SK-N-SH treated with all-trans-retinoic acid at 6 μM for 48 hours (cell line): ENCODE measurements around the gene ANKRD2.

Source experiments
- ATAC-seq: fragments of 200-7000 bp; cut with Tn5 transposase; 3 replicates; pipeline ENCODE4 v1.9.1; 2020; ENCODE audit warnings: mild to moderate bottlenecking, moderate library complexity
- ARNTL ChIP-seq: fragments of 450-650 bp; formaldehyde crosslinking; IDR thresholded peaks from 2 replicates; pipeline ENCODE4 v1.5.0; 2020; ENCODE audit warnings: low read depth, mild to moderate bottlenecking, moderate library complexity, borderline replicate concordance
- CREB5 ChIP-seq: fragments of 250-450 bp; sonication (Bioruptor Pico); IDR thresholded peaks from 2 replicates; pipeline ENCODE4 v1.5.1; 2020; ENCODE audit warnings: low read depth, mild to moderate bottlenecking, moderate library complexity
- CSDC2 ChIP-seq: fragments of 250-450 bp; sonication (Bioruptor Pico); IDR thresholded peaks from 2 replicates; pipeline ENCODE4 v1.5.0; 2020; ENCODE audit warnings: mild to moderate bottlenecking, moderate library complexity
- ESRRG ChIP-seq: fragments of 250-450 bp; sonication (Bioruptor Pico); IDR thresholded peaks from 2 replicates; pipeline ENCODE4 v1.6.1; 2021; ENCODE audit warnings: mild to moderate bottlenecking
- ISL1 ChIP-seq: fragments of 250-450 bp; sonication (Bioruptor Pico); IDR thresholded peaks from 2 replicates; pipeline ENCODE4 v2.1.2; 2022; ENCODE audit warnings: mild to moderate bottlenecking, moderate library complexity
- OSR1 ChIP-seq: fragments of 250-450 bp; sonication (Bioruptor Pico); IDR thresholded peaks from 2 replicates; pipeline ENCODE4 v1.8.0; 2022; ENCODE audit warnings: moderate library complexity, mild to moderate bottlenecking, inconsistent platforms
- PPARA ChIP-seq: fragments of 250-450 bp; sonication (Bioruptor Pico); IDR thresholded peaks from 2 replicates; pipeline ENCODE4 v1.5.0; 2020; ENCODE audit warnings: mild to moderate bottlenecking, borderline replicate concordance
- RARB ChIP-seq: fragments of 250-450 bp; sonication (Bioruptor Pico); IDR thresholded peaks from 2 replicates; pipeline ENCODE4 v1.8.0; 2021; ENCODE audit warnings: mild to moderate bottlenecking, moderate library complexity
- SNAI2 ChIP-seq: fragments of 250-450 bp; sonication (Bioruptor Pico); IDR thresholded peaks from 2 replicates; pipeline ENCODE4 v1.5.0; 2020; ENCODE audit warnings: mild to moderate bottlenecking, moderate library complexity
- TOX ChIP-seq: fragments of 250-450 bp; sonication (Bioruptor Pico); IDR thresholded peaks from 2 replicates; pipeline ENCODE4 v1.8.0; 2021; ENCODE audit warnings: mild to moderate bottlenecking, moderate library complexity, borderline replicate concordance
- ZC3H10 ChIP-seq: fragments of 250-450 bp; sonication (Bioruptor Pico); IDR thresholded peaks from 2 replicates; pipeline ENCODE4 v1.5.1; 2021; ENCODE audit warnings: mild to moderate bottlenecking, moderate library complexity
- ZFP3 ChIP-seq: fragments of 250-450 bp; sonication (Bioruptor Pico); IDR thresholded peaks from 2 replicates; pipeline ENCODE4 v1.5.0; 2020; ENCODE audit warnings: mild to moderate bottlenecking, moderate library complexity
- ZFP30 ChIP-seq: fragments of 450-650 bp; formaldehyde crosslinking; IDR thresholded peaks from 2 replicates; pipeline ENCODE4 v1.5.0; 2022; ENCODE audit warnings: mild to moderate bottlenecking, moderate library complexity
- ZNF565 ChIP-seq: fragments of 450-650 bp; formaldehyde crosslinking; conservative IDR thresholded peaks from 2 replicates; pipeline ENCODE4 v1.5.0; 2020; ENCODE audit warnings: low read depth, mild to moderate bottlenecking, moderate library complexity
- TF ChIP-seq, protein P1 (sequence below): fragments of 250-450 bp; sonication (Bioruptor Pico); IDR thresholded peaks from 2 replicates; pipeline ENCODE4 v1.8.0; 2021; ENCODE audit warnings: low read depth, mild to moderate bottlenecking, moderate library complexity, borderline replicate concordance
- TF ChIP-seq, protein P2 (sequence below): fragments of 250-450 bp; sonication (Bioruptor Pico); IDR thresholded peaks from 2 replicates; pipeline ENCODE4 v1.5.0; 2020; ENCODE audit warnings: mild to moderate bottlenecking, moderate library complexity
- TF ChIP-seq, protein P3 (sequence below): fragments of 250-450 bp; sonication (Bioruptor Pico); IDR thresholded peaks from 2 replicates; pipeline ENCODE4 v1.8.0; 2020; ENCODE audit warnings: mild to moderate bottlenecking, moderate library complexity, borderline replicate concordance

ANKRD2 gene

DNA sequence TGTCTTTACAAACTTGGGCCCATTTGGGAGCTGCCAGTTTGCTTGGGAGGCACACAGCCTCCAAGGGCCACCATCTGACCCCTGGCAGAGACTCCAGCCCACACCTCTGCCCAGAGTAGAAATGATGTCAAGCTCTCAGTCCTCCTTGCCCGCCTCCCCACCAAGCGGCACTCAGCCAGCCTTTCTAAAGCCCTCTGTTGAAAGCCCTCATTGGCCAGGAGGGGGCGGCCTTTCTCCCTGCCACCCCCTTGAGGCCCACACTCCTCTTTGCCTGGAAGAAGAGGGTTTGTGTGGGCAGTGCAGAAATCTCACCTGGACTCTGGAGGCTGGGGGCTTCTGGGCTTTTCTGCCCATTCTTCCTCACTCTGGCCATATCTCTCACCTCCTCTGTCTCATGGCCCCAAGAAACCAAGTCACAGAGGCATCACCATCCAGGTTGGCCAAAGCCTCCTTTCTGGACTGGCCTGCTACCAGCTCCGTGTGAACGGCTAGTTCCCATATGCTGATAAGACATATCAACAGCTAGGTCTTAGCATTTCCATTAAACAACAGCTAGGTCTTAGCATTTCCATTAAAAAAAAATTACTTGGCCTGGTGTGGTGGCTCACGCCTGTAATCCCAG is 37.7 kb upstream of the ANKRD2 start:
- peak; percentile 43 for ATAC-seq
- TF ChIP-seq ESRRG (CRISPR knock-in tag) (no peak), ARNTL (CRISPR knock-in tag) (no peak), TOX (no peak), OSR1 (no peak), ZFP3 (CRISPR knock-in tag) (no peak), SNAI2 (CRISPR knock-in tag) (no peak), ZC3H10 (CRISPR knock-in tag) (no peak), ZFP30 (CRISPR knock-in tag) (no peak), ZNF565 (no peak)
- TF ChIP-seq, protein P1, sequence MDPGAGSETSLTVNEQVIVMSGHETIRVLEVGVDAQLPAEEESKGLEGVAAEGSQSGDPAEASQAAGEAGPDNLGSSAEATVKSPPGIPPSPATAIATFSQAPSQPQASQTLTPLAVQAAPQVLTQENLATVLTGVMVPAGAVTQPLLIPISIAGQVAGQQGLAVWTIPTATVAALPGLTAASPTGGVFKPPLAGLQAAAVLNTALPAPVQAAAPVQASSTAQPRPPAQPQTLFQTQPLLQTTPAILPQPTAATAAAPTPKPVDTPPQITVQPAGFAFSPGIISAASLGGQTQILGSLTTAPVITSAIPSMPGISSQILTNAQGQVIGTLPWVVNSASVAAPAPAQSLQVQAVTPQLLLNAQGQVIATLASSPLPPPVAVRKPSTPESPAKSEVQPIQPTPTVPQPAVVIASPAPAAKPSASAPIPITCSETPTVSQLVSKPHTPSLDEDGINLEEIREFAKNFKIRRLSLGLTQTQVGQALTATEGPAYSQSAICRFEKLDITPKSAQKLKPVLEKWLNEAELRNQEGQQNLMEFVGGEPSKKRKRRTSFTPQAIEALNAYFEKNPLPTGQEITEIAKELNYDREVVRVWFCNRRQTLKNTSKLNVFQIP (CRISPR knock-in tag), result no peak
- TF ChIP-seq, protein P2, sequence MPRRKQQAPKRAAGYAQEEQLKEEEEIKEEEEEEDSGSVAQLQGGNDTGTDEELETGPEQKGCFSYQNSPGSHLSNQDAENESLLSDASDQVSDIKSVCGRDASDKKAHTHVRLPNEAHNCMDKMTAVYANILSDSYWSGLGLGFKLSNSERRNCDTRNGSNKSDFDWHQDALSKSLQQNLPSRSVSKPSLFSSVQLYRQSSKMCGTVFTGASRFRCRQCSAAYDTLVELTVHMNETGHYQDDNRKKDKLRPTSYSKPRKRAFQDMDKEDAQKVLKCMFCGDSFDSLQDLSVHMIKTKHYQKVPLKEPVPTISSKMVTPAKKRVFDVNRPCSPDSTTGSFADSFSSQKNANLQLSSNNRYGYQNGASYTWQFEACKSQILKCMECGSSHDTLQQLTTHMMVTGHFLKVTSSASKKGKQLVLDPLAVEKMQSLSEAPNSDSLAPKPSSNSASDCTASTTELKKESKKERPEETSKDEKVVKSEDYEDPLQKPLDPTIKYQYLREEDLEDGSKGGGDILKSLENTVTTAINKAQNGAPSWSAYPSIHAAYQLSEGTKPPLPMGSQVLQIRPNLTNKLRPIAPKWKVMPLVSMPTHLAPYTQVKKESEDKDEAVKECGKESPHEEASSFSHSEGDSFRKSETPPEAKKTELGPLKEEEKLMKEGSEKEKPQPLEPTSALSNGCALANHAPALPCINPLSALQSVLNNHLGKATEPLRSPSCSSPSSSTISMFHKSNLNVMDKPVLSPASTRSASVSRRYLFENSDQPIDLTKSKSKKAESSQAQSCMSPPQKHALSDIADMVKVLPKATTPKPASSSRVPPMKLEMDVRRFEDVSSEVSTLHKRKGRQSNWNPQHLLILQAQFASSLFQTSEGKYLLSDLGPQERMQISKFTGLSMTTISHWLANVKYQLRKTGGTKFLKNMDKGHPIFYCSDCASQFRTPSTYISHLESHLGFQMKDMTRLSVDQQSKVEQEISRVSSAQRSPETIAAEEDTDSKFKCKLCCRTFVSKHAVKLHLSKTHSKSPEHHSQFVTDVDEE (CRISPR knock-in tag), result no peak

DNA sequence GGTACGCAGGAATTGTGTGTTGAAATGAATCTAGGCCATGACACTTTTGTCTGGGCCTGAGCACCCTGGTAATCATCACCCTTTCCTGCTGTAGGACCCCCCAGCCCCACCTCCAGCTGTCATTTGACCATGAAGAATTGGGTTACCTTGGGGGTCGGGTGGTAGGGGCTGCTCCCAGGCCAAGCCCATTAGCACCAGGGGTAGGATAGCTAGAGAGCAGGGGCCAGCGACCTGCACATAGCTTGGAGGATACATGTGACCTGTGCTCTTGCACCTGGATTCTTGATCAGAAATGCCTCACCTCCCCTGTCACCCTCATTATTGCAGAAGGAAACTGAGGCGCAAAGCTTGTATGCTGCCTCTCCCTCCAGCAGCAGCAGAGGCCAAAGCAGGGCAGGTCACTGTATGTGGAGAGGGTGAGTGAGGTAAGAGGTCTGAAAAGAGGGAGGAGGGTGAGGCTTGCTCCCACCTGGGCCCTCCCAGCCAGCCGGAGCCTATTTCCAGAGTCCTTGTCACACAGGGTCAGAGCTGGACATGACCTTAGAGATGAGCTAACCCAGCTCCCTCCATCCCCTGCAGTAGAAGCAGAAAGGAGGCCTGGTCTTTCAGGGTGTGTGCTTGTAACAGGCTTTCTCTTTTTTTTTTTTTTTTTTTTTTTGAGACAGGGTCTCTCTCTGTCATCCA is 35.3 kb upstream of the ANKRD2 start:
- ATAC-seq, result no peak
- TF ChIP-seq, protein P3, sequence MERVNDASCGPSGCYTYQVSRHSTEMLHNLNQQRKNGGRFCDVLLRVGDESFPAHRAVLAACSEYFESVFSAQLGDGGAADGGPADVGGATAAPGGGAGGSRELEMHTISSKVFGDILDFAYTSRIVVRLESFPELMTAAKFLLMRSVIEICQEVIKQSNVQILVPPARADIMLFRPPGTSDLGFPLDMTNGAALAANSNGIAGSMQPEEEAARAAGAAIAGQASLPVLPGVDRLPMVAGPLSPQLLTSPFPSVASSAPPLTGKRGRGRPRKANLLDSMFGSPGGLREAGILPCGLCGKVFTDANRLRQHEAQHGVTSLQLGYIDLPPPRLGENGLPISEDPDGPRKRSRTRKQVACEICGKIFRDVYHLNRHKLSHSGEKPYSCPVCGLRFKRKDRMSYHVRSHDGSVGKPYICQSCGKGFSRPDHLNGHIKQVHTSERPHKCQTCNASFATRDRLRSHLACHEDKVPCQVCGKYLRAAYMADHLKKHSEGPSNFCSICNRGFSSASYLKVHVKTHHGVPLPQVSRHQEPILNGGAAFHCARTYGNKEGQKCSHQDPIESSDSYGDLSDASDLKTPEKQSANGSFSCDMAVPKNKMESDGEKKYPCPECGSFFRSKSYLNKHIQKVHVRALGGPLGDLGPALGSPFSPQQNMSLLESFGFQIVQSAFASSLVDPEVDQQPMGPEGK, result no peak
- no peak for TF ChIP-seq ESRRG (CRISPR knock-in tag)
- no peak for TF ChIP-seq RARB (CRISPR knock-in tag)
- no peak for TF ChIP-seq ZNF565
- TF ChIP-seq CREB5, result no peak
- TF ChIP-seq ISL1 (CRISPR knock-in tag), result no peak
- TF ChIP-seq, protein P1 (CRISPR knock-in tag), result no peak
- no peak for TF ChIP-seq TOX
- no peak for TF ChIP-seq PPARA (CRISPR knock-in tag)
- TF ChIP-seq ZFP30 (CRISPR knock-in tag), result no peak
- TF ChIP-seq SNAI2 (CRISPR knock-in tag), result no peak
- TF ChIP-seq, protein P2 (CRISPR knock-in tag), result no peak
- no peak for TF ChIP-seq CSDC2
- TF ChIP-seq ZC3H10 (CRISPR knock-in tag), result no peak
- TF ChIP-seq, all 23 proteins: peak for 0
